22Rv1 (cell line): ENCODE data around the gene KCTD19.

ENCODE experiments used
- H3K27ac ChIP-seq: fragments of 450-650 bp; 2 replicates; pipeline ENCODE4 v1.5.1; 2017
- ZFX ChIP-seq: fragments of 450-650 bp; IDR thresholded peaks from 2 replicates; pipeline ENCODE4 v1.6.1; 2017; ENCODE audit warnings: antibody characterized with exemption, borderline replicate concordance
- TF ChIP-seq, protein P1 (sequence below): fragments of 450-650 bp; IDR thresholded peaks from 2 replicates; pipeline ENCODE4 v1.5.1; 2017; ENCODE audit warnings: mild to moderate bottlenecking

The KCTD19 gene

DNA sequence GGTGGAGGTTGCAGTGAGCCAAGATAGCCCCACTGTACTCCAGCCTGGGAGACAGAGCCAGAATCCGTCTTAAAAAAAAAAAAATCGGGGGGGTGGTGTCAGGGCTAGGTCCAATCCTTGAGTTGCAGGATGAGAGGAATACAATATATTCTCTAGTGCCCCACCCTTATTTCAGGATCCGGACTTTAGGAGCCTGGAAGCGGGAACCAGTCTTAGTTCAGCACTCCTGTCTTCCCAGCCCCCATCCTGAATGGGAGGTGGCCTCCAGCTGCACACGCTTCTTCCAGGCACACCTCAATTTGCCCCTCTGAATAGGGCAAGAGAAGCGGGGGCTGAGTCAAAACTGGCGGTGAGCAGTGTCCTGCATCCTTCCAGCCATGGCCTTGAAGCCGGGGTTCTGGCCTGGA is 80.9 kb downstream of the KCTD19 start:
- peak overlapping the region; percentile 87 for H3K27ac ChIP-seq
- TF ChIP-seq, protein P1, sequence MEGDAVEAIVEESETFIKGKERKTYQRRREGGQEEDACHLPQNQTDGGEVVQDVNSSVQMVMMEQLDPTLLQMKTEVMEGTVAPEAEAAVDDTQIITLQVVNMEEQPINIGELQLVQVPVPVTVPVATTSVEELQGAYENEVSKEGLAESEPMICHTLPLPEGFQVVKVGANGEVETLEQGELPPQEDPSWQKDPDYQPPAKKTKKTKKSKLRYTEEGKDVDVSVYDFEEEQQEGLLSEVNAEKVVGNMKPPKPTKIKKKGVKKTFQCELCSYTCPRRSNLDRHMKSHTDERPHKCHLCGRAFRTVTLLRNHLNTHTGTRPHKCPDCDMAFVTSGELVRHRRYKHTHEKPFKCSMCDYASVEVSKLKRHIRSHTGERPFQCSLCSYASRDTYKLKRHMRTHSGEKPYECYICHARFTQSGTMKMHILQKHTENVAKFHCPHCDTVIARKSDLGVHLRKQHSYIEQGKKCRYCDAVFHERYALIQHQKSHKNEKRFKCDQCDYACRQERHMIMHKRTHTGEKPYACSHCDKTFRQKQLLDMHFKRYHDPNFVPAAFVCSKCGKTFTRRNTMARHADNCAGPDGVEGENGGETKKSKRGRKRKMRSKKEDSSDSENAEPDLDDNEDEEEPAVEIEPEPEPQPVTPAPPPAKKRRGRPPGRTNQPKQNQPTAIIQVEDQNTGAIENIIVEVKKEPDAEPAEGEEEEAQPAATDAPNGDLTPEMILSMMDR = no peak
- TF ChIP-seq ZFX = no peak

DNA sequence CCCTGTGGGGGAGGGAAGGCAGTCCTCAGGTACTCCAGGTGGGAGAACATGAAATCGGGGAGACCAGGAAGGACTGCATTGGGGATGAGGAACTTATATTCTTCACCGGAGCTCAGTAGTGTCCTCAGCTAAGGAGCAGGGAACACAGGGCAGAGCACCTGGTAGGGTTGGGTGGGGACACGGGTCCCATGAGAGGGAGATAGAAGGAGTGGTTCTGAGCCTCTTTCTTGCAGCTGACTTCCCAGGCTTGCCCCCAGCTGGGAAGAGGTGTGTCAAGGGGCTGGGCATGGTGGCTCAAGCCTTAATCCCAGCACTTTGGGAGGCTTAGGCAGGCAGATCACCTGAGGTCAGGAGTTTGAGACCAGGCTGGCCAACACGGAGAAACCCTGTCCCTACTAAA is 81.4 kb downstream of the KCTD19 start:
- no peak for TF ChIP-seq ZFX
- TF ChIP-seq, protein P1 = no peak
- H3K27ac ChIP-seq = 0 out of 2 replicates have a peak overlapping the region, but pooled peaks have one; percentile 17

DNA sequence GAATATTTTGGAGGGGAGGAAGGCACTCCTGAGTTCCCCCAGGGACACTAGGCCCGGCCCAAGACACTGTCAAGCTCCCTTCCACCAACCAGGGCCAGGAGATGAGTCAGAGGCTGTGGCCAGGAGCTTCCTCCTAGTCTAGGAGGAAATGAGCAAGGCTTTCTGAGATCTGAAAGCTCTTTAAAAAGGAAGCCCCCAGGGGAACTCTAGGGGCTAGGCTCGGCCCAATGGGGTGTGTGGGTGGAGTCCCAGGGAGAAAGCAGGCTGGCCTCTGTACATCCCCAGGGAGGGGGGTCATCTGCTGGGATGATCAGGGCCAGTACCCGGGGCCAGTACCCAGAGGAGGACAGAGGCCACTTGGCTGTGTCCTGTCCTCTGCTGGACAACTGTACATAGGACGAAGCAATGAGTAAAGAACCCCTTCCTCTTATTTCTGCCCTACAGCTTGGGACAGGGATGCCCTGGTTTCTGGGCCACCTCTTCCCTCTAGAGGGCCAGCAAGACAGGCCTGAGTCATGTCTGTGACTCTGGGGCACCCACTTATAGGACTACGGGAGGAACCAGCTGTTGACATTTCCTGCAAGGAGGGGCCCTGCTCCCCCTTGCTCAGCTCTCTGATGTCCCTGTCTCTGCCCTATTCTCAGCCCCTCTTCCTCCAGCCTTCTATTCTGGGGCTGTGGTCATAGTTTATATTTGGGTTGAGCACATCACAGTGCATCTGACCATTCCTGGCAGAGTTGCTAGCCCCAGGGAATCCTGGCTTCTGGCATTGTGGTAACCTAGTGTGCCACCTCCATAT is 82.0 kb downstream of the KCTD19 start:
- TF ChIP-seq, protein P1 = no peak
- no peak for TF ChIP-seq ZFX
- 0 out of 2 replicates have a peak overlapping the region, but pooled peaks have one; percentile 17 for H3K27ac ChIP-seq

DNA sequence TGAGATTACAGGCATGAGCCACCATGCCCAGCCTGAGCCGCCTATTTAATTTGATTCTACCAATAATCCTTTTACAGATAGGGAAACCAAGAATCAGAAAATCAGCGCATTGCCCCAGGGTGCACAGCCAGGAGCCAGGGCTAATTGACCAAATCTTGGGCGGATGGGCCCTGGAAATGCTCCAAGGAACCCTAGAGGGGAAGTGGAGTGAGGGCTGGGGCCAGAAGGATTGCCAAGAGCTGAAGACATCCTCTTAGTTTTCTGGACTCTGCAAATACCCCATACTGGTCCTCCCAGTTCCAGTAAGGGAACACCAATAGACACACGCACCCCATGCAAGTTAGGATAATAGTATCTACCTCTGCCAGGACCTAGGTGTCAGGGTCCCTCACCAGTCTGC is 83.1 kb downstream of the KCTD19 start:
- H3K27ac ChIP-seq = no peak overlapping the region
- TF ChIP-seq, protein P1 = no peak
- TF ChIP-seq ZFX = no peak

DNA sequence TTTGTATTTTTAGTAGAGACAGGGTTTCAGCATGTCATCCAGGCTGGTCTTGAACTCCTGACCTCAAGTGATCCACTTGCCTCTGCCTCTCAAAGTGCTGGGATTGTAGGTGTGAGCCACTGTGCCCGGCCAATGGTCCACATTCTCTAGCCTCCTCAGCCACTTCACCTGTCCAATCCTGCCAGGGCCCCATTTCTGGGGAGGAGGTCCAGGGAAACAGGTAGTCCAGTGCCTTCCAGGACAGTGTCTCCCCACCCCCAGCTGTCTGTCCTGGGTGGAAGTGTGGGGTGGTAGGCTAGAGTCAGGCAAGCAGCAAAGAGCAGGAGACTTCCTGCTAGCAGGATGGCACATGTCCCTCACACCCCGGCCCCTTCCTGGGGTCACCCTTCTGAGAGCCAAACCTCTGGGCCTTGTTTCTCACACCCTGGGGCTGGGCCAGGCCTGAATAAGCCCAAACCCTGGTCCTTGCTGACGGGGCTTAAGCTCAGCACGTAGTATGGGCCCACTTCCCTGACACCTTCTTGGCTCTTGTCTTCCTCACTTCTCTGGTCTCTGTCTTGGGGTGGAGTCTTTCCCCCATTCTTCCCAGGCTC is 84.3 kb downstream of the KCTD19 start:
- H3K27ac ChIP-seq = peak overlapping the region; percentile 72
- TF ChIP-seq, protein P1 = no peak
- TF ChIP-seq ZFX = no peak

DNA sequence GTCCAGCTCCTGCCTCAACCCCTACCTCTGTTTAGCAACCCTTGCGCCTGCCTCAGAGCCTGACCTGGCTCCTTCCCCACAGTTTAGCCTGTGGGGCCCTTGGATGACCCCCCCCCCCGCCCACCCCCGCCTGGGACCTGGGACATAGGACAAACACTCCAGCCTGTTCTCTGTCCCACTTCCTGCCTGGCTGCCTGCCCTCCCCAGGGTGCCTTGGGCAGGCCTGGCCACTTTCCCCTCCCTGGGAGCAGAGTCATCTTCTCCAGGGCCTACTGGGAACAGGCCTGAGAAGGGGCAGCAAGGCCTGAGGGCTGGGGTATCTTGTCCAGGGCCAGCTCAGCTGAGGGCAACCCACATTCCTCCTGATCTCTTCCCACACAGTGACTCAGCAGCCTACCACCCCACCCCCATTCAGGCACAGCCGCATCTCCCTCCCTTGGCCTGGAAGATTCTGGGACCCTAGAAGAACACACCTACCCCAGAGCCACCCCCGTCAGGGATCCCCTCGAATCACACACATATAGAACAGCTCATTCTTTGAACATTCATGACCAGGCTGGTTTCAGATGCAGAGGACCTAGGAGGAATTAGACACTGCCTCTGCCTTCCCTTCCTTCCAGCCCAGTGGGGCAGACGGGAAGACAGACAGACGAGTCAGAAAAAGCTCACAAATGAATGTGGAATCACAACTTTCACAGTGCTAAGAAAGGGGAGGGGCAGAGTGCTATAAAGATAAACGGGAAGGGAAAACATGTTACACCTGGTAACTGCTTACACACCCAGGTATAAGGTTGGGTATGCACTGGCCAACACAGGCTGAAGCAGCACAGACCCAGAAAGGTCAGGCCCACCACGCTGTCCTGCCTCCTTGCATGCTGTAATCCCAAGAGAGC is 85.3 kb downstream of the KCTD19 start:
- TF ChIP-seq, protein P1 = no peak
- no peak for TF ChIP-seq ZFX
- peak overlapping the region; percentile 72 for H3K27ac ChIP-seq
